ENCODE data around the gene FADS2. TPM values are rescaled to one million over a fixed set of nuclear protein-coding genes. Genes with fewer than 3 reads are reported as not detected.

The FADS2 gene
- total and polyA plus RNA-seq, 9 of the 15 experiments (the other 6 are each of a cell fraction or from before 2014, with no cell fraction given), result 2.9 to 42.8 (median 16.2) TPM

DNA sequence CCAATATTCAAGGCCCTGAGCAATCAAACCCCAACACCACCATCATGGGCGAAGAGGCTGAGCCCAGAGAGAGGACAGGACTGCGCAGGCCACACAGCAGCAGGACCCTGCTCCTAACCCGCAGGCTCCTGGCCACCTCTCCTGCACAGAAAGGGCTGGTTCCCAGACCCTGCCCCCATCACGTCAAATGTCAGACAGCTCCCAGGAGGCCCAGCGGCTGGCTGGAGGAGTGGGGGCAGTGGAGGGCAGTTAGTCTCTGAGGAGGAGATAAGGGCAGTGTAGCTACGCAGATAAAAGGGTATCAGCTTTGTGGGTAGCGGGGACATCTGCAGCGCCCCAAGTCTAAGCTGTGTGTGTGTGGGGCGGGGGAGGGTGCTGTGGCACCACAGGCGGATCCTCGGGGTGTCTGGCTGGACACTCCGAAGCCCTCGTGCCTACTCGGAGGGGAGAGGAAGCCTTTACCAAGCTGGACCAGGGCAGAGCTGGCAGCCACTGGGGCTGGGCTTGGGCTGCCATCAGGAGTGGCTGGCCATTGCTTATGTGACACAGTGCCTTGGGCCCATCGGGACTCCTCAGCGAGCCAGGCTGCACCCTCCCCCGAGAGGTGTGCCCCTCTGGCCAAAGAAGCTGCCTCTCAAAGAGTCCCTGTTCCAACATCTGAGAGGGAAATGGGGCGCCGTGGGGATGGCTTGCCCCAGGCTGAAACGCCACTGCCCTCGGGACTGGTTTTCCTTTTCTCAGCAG lies 41.8 kb downstream of the FADS2 start (continued):
- TF ChIP-seq TRIM25 (IDR thresholded peaks at IDR 0.05; ENCODE audit: borderline replicate concordance) (no peak), ZBTB1 (CRISPR knock-in tag; IDR thresholded peaks at IDR 0.05; ENCODE audit: borderline replicate concordance, low read depth) (no peak), ARNT (IDR thresholded peaks at IDR 0.05) (peak; percentile 55 to 60; a peak in 2 of 4 replicates), MEF2D (tag; conservative IDR thresholded peaks at IDR 0.05; ENCODE audit: low read depth) (peak; percentile 65), VEZF1 (CRISPR knock-in tag; IDR thresholded peaks at IDR 0.05) (peak; percentile 98), MYBL2 (IDR thresholded peaks at IDR 0.05; ENCODE audit: low read depth) (no peak), MYBL2 (CRISPR knock-in tag; IDR thresholded peaks at IDR 0.05; ENCODE audit: borderline replicate concordance) (no peak), ZNF644 (tag; IDR thresholded peaks at IDR 0.05; ENCODE audit: low read depth) (no peak), RBFOX2 (IDR thresholded peaks at IDR 0.05; ENCODE audit: low read depth, low read length) (peak; percentile 77), ZNF408 (CRISPR knock-in tag; IDR thresholded peaks at IDR 0.05; ENCODE audit: low read depth) (no peak), KLF1 (tag; IDR thresholded peaks at IDR 0.05) (no peak), BDP1 (IDR thresholded peaks at IDR 0.05; ENCODE audit: insufficient read depth, insufficient read length) (no peak), RAD21 (CRISPR knock-in tag; conservative IDR thresholded peaks at IDR 0.05 in 1 of 2, IDR thresholded peaks at IDR 0.05 in 1 of 2) (peak in 1 of 2 experiments; percentile 34; a peak in 2 of 4 replicates), ZNF76 (CRISPR knock-in tag; IDR thresholded peaks at IDR 0.05; ENCODE audit: borderline replicate concordance) (no peak; the same call in 1 of the 2 replicates), PYGO2 (tag; IDR thresholded peaks at IDR 0.05) (no peak), NUFIP1 (IDR thresholded peaks at IDR 0.05; ENCODE audit: partially characterized antibody) (peak; percentile 41), SRSF3 (IDR thresholded peaks at IDR 0.05; ENCODE audit: insufficient read depth, low read length) (no peak), KLF16 (IDR thresholded peaks at IDR 0.05) (peak; percentile 98), GABPB1 (CRISPR knock-in tag; IDR thresholded peaks at IDR 0.05) (peak; percentile 21; the same call in 1 of the 2 replicates), KLF10 (CRISPR knock-in tag; IDR thresholded peaks at IDR 0.05) (no peak), PHF21A (IDR thresholded peaks at IDR 0.05; ENCODE audit: borderline replicate concordance, low read depth) (no peak), SAFB2 (IDR thresholded peaks at IDR 0.05; ENCODE audit: borderline replicate concordance, low read depth, low read length, severe bottlenecking) (no peak), SREBF2 (CRISPR knock-in tag; IDR thresholded peaks at IDR 0.05) (no peak), ETV1 (tag; conservative IDR thresholded peaks at IDR 0.05; ENCODE audit: low read depth) (0 out of 2 replicates have a peak, but pooled peaks have one; percentile 29)
- TF ChIP-seq, protein P1, sequence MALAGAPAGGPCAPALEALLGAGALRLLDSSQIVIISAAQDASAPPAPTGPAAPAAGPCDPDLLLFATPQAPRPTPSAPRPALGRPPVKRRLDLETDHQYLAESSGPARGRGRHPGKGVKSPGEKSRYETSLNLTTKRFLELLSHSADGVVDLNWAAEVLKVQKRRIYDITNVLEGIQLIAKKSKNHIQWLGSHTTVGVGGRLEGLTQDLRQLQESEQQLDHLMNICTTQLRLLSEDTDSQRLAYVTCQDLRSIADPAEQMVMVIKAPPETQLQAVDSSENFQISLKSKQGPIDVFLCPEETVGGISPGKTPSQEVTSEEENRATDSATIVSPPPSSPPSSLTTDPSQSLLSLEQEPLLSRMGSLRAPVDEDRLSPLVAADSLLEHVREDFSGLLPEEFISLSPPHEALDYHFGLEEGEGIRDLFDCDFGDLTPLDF (CRISPR knock-in tag; IDR thresholded peaks at IDR 0.05), result no peak
